Measurements from ENCODE around the gene MRTFA. TPM values are rescaled to one million over a fixed set of nuclear protein-coding genes. Genes with fewer than 3 reads are reported as not detected.
"Not testable (repeated sequence)": the region's sequence is repeated elsewhere in the genome, so short reads cannot be mapped to it uniquely, and the experiment has no call there.

The MRTFA gene
- total and polyA plus RNA-seq, 8 donors: 13.6 to 35.3 (median 24.1) TPM

DNA sequence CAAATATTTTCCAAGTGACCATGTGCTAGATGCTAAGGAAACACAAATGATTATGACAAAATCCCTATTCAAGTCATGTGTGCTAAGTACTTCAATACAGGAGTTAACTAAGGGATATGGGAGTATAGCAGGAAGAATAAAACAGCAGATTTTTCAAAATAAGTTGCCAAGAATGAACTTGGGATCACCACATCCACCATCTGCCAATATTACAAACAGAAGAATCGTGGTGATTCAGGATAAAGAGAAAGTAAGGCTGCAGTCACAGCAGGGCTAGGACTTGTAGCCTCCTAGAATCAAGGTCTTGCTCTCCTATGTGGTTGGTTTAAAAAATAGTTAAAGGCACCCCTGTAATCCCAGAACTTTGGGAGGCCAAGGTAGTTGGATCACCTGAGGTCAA is 34.3 kb downstream of the MRTFA start:
- TF ChIP-seq, protein P1, sequence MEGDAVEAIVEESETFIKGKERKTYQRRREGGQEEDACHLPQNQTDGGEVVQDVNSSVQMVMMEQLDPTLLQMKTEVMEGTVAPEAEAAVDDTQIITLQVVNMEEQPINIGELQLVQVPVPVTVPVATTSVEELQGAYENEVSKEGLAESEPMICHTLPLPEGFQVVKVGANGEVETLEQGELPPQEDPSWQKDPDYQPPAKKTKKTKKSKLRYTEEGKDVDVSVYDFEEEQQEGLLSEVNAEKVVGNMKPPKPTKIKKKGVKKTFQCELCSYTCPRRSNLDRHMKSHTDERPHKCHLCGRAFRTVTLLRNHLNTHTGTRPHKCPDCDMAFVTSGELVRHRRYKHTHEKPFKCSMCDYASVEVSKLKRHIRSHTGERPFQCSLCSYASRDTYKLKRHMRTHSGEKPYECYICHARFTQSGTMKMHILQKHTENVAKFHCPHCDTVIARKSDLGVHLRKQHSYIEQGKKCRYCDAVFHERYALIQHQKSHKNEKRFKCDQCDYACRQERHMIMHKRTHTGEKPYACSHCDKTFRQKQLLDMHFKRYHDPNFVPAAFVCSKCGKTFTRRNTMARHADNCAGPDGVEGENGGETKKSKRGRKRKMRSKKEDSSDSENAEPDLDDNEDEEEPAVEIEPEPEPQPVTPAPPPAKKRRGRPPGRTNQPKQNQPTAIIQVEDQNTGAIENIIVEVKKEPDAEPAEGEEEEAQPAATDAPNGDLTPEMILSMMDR (IDR thresholded peaks at IDR 0.05): no peak
- no peaks in the 10 kb centered on the region for H3K27me3 ChIP-seq
- intact Hi-C loops (cut with DNase I): no loop called here
- no peak overlapping the region for H3K27ac ChIP-seq
- H3K36me3 ChIP-seq: no peaks in the 10 kb centered on the region
- no peak for FAIRE-seq
- H3K4me3 ChIP-seq: no peak overlapping the region
- peaks cover 42 to 54% (median 46%) of the 10 kb centered on the region in 3 donors for H3K4me1 ChIP-seq
- H3K9me3 ChIP-seq: no peaks in the 10 kb centered on the region
- no peak for DNase-seq
- 57 to 71% methylated on average over 1 of the region's 1 CpG for WGBS, 2 donors
- ATAC-seq: no peak

DNA sequence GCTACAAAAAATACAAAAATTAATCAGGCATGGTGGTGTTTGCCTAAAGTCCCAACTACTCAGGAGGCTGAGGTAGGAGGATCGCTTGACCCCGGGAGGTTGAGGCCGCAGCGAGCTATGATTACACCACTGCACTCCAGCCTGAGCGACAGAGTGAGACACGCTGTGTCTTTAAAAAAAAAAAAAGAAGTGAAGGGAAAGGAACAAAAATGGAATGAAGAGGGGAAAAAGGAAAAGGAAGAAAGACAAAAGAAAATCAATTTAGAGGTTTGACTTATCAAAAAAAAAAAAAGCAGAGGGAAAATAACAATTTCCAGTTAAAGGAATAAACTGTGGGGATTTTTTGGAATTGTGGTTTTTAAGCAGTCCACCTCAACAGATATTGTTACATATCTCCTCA is 36.8 kb downstream of the MRTFA start:
- TF ChIP-seq, protein P1 (IDR thresholded peaks at IDR 0.05): no peak
- Histone ChIP-seq H3K36me3 (no peaks in the 10 kb centered on the region), H3K9me3 (no peaks in the 10 kb centered on the region), H3K27me3 (no peaks in the 10 kb centered on the region), H3K27ac (no peak overlapping the region), H3K4me3 (no peak overlapping the region), H3K4me1 (peaks cover 24 to 40% (median 32%) of the 10 kb centered on the region in 3 donors)
- FAIRE-seq (no peak), DNase-seq (no peak), ATAC-seq (no peak)
- intact Hi-C loops (cut with DNase I): no loop called here
- 98 to 99% methylated on average over 6 of the region's 6 CpGs for WGBS, 2 donors

DNA sequence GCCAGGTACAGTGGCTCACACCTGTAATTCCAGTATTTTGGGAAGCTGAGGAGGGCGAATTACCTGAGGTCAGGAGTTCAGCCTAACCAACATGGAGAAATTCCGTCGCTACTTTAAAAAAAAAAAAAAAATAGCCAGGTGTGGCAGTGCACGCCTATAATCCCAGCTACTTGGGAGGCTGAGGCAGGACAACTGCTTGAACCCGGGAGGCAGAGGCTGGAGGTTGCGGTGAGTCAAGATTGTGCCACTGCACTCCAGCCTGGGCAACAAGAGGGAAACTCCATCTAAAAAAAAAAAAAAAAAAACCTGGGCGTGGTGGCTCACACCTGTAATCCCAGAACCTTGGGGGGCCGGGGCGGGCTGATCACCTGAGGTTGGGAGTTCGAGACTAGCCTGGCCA is 37.8 kb downstream of the MRTFA start:
- H3K27me3 ChIP-seq; H3K9me3 ChIP-seq; H3K27ac ChIP-seq; FAIRE-seq; H3K4me3 ChIP-seq; DNase-seq; ATAC-seq; intact Hi-C loops (cut with DNase I); H3K36me3 ChIP-seq: not testable (repeated sequence)
- H3K4me1 ChIP-seq: peaks cover 28 to 39% (median 39%) of the 10 kb centered on the region in 3 donors
- WGBS, 2 donors: 80 to 87% methylated on average over 10 of the region's 10 CpGs

DNA sequence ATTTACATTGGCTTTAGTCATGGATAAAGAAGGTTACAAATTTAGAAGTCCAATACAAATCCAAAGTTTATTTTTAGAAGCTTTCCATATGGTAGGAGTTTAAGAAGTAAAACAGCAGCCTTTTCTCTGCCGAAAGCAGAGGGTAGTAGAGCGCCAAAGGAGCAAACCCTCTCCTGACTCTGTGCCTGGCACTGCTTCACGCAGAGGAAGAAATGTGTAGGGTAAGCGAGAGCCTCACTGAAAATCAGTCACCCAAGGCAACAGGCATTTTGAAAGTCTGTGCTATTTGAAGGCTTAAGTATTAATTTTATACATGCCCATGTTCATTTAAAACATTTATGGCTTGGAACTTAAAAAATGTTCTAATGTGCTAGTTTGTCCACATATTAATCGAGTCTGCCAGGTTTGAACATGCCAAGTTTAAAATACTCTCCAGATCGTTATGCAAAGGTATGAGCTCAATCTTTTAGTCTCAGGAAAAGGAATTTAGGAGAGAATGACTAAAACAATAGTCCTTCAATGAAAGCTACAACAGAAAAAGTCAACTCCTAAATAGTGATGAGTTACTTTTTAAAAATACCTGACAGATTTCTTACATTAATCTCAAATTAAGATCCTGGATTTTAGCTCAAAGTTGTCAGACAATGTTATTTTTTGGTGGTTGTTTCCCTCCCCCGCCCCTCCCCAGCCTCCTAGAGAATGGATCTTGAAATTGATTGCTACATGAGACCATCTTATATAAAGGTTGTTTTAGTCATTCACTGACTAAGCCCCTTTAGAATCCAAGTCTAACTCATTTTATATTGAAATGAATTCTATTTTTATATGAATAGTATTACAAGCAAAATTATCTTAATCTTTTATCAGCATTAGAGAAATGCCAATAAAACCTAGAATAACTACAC is 38.7 kb downstream of the MRTFA start:
- 16 to 19% methylated on average over 7 of the region's 7 CpGs for WGBS, 2 donors
- ATAC-seq: peak; percentile 39 to 79 (median 54)
- TF ChIP-seq, protein P1 (IDR thresholded peaks at IDR 0.05): no peak
- peak overlapping the region; percentile 1 to 56 (median 40) for H3K27ac ChIP-seq
- FAIRE-seq: no peak
- intact Hi-C loops (cut with DNase I): no loop called here
- no peaks in the 10 kb centered on the region for H3K9me3 ChIP-seq
- H3K36me3 ChIP-seq: no peaks in the 10 kb centered on the region
- peak overlapping the region in 1 of 4 donors; percentile 2 for H3K4me3 ChIP-seq
- peaks cover 24 to 42% (median 30%) of the 10 kb centered on the region in 3 donors for H3K4me1 ChIP-seq
- no peaks in the 10 kb centered on the region for H3K27me3 ChIP-seq
- no peak for DNase-seq

DNA sequence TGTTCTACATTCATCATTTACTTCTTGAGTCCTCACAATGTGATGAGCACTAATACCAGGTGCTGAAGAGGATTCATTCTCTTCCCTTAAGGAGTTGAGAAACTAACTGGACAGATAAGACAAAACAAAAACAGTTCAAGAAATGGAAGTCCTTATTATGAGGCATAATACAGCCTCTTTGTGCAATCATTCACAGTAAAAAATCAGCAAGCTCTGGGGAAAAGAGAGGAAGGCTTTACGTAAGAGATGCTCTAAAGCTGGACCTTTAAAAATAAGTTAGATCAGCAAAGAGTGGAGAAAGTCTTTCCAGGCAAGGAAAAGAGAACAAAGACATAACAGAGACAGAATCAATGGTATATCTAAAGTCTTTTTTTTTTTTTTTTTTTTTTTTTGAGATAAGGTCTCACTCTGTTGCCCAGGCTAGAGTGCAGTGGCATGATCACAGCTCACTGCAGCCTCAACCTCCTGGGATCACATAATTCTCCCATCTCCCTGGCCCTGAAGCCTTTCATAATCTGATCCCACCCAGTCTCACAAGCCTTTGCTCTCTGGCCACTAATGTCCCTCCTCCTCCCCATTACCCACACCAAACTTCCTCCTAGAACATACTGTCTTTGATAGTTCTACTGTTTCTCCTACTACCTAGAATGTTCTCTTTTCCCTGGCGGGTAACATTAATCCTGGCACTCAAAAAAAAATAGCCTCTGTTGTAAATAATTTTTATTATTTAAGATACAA is 40.9 kb downstream of the MRTFA start:
- no peak overlapping the region for H3K4me3 ChIP-seq
- DNase-seq (no peak), FAIRE-seq (no peak), ATAC-seq (peak in 1 of 4 donors; percentile 17)
- TF ChIP-seq, protein P1 (IDR thresholded peaks at IDR 0.05): no peak
- H3K27ac ChIP-seq: no peak overlapping the region
- no peaks in the 10 kb centered on the region for H3K27me3 ChIP-seq
- no peaks in the 10 kb centered on the region for H3K36me3 ChIP-seq
- H3K4me1 ChIP-seq: peaks cover 20 to 33% (median 21%) of the 10 kb centered on the region in 3 donors
- no peaks in the 10 kb centered on the region for H3K9me3 ChIP-seq
- WGBS, 2 donors: 86 to 98% methylated on average over 2 of the region's 2 CpGs
- intact Hi-C loops (cut with DNase I): no loop called here
